Right lobe of liver (tissue), 4 donors: ENCODE data around the gene ADAMTS16.

ENCODE experiments used
- POLR2A ChIP-seq: fragments of 450-650 bp; IDR thresholded peaks from one replicate; pipeline ENCODE4 v1.6.1; 2017; ENCODE audit warnings: antibody characterized with exemption, mild to moderate bottlenecking
- TF ChIP-seq, protein P1 (sequence below), 4 donors: fragments of 200-600 bp in 3 of 4; fragments of 450-650 bp in 1 of 4; IDR thresholded peaks; one replicate each; pipeline versions ENCODE4 v1.5.1 to v1.8.0; 2016 to 2022; ENCODE audit warnings: antibody characterized with exemption in 4 of 4, mild to moderate bottlenecking in 2 of 4
- donor health status: DM: no; HTN: no; CAD: no.
- donor health status: DM: no; HTN: no; CAD: no.
- donor health status: DM: no; HTN: yes; CAD: no.

DNA sequence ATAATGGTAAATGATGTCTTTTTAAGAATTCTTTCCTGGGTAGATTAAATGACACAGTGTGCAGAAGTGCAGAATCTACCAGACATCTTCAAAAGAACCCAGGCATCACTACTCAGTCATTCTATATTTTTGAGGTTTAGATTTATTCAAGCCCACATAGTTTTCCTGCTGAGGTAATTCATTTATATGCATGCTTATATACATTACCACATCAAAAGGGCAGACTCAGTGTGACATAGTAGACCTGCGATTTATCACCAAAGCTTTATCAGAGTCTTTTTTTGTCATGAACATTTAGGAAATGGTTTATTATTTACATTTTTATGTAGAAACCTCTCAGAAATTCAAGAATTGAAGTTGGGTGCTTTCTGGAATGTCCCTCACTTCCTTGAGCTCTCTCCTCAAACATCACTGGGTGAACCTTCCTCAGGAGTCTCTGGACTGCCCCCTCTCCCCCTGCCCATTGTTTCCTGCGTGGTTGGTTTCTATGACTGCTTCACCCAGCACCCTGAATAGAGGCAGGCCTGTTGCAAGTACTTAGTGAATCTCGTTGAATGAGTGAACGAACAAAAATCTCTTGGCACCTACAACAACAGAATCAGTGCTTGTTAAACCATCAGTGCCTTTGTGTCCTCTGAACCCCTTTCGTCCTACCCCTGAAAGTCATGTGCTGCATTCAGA lies 42.5 kb downstream of the ADAMTS16 start:
- TF ChIP-seq, protein P1, sequence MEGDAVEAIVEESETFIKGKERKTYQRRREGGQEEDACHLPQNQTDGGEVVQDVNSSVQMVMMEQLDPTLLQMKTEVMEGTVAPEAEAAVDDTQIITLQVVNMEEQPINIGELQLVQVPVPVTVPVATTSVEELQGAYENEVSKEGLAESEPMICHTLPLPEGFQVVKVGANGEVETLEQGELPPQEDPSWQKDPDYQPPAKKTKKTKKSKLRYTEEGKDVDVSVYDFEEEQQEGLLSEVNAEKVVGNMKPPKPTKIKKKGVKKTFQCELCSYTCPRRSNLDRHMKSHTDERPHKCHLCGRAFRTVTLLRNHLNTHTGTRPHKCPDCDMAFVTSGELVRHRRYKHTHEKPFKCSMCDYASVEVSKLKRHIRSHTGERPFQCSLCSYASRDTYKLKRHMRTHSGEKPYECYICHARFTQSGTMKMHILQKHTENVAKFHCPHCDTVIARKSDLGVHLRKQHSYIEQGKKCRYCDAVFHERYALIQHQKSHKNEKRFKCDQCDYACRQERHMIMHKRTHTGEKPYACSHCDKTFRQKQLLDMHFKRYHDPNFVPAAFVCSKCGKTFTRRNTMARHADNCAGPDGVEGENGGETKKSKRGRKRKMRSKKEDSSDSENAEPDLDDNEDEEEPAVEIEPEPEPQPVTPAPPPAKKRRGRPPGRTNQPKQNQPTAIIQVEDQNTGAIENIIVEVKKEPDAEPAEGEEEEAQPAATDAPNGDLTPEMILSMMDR (IDR thresholded peaks at IDR 0.05): no peak
- no peak for TF ChIP-seq POLR2A
